MM.1S (cell line): ENCODE measurements around the gene GALNT7.

Experiments used
- DNase-seq: peaks from one replicate; pipeline ENCODE4 v3.0.0-alpha.2; 2015
- H2AFZ ChIP-seq: fragments of 300-600 bp; sonication (generic); 2 replicates; pipeline ENCODE4 v1.6.0; 2016; ENCODE audit warnings: antibody characterized with exemption, low read length
- H3F3A ChIP-seq: fragments of 300-600 bp; sonication (generic); 2 replicates; pipeline ENCODE4 v1.6.1; 2016; ENCODE audit warnings: mild to moderate bottlenecking, antibody characterized with exemption, low read length, moderate library complexity, mixed read lengths; ENCODE audit not compliant: insufficient read depth
- H3K27ac ChIP-seq: fragments of 300-600 bp; sonication (generic); 2 replicates; pipeline ENCODE4 v1.5.1; 2016; ENCODE audit warnings: mild to moderate bottlenecking, low read length
- H3K27me3 ChIP-seq: fragments of 300-600 bp; sonication (generic); replicated peaks from 2 replicates; pipeline ENCODE4 v1.6.0; 2016; ENCODE audit warnings: low read length; ENCODE audit not compliant: insufficient read depth
- H3K36me3 ChIP-seq: fragments of 300-600 bp; sonication (generic); replicated peaks from 2 replicates; pipeline ENCODE4 v1.6.1; 2016; ENCODE audit warnings: mild to moderate bottlenecking, low read length, mixed read lengths; ENCODE audit not compliant: insufficient read depth
- H3K4me1 ChIP-seq: fragments of 300-600 bp; sonication (generic); 2 replicates; pipeline ENCODE4 v1.6.1; 2016; ENCODE audit warnings: low read length, mixed read lengths
- H3K4me2 ChIP-seq: fragments of 300-600 bp; sonication (generic); 2 replicates; pipeline ENCODE4 v1.6.0; 2016; ENCODE audit warnings: low read depth, low read length
- H3K4me3 ChIP-seq: fragments of 300-600 bp; sonication (generic); 2 replicates; pipeline ENCODE4 v1.5.1; 2016; ENCODE audit warnings: low read length, mixed read lengths
- H3K79me2 ChIP-seq: fragments of 300-600 bp; sonication (generic); 2 replicates; pipeline ENCODE4 v1.6.1; 2016; ENCODE audit warnings: mixed run types, low read length, mixed read lengths
- H3K9ac ChIP-seq: fragments of 300-600 bp; sonication (generic); 2 replicates; pipeline ENCODE4 v1.6.1; 2016; ENCODE audit warnings: low read length, mixed read lengths
- H3K9me2 ChIP-seq: fragments of 300-600 bp; sonication (generic); replicated peaks from 2 replicates; pipeline ENCODE4 v1.6.1; 2016; ENCODE audit warnings: mild to moderate bottlenecking, low read length, mixed read lengths; ENCODE audit not compliant: insufficient read depth
- H3K9me3 ChIP-seq: fragments of 300-600 bp; sonication (generic); replicated peaks from 2 replicates; pipeline ENCODE4 v1.6.1; 2016; ENCODE audit warnings: mild to moderate bottlenecking, low read length, mixed read lengths; ENCODE audit not compliant: insufficient read depth
- H4K20me1 ChIP-seq: fragments of 300-600 bp; sonication (generic); 2 replicates; pipeline ENCODE4 v1.6.1; 2016; ENCODE audit warnings: mild to moderate bottlenecking, low read length, moderate library complexity, mixed read lengths; ENCODE audit not compliant: insufficient read depth
- EZH2 ChIP-seq: fragments of 300-600 bp; sonication (generic); optimal IDR thresholded peaks from 2 replicates; pipeline ENCODE3; 2017; ENCODE audit warnings: low read depth, mild to moderate bottlenecking, antibody characterized with exemption, low read length, mixed read lengths
- EZH2phosphoT487 ChIP-seq: fragments of 300-600 bp; sonication (generic); IDR thresholded peaks from 2 replicates; pipeline ENCODE4 v1.6.1; 2018; ENCODE audit warnings: antibody characterized with exemption, low read length
- TF ChIP-seq, protein P1 (sequence below): fragments of 300-600 bp; sonication (generic); IDR thresholded peaks from 2 replicates; pipeline ENCODE4 v1.5.1; 2016; ENCODE audit warnings: antibody characterized with exemption, low read length, mixed read lengths

Gene GALNT7

DNA sequence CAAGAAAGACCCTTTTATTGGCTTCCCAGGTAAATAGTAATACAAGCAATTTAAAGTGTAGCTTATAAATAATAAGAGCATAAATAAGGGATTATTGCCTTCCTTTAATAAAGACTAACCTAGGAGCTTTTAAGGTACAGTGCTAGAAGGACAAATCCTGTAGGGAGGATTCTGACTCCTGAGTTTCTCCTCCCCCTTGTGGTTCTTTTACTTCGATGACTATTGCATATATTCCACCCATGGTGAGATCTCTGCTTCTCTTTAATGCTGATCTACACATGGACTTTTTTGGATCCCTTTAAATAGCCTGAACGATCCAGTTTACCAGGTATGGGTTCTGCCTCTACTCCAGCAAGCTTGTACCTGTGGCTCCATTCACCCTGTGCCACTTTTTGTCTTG, 2.5 kb downstream of the GALNT7 start:
- Histone ChIP-seq H3K27ac (no peak overlapping the region), H3K36me3 (no peaks in the 10 kb centered on the region), H3K4me1 (peaks cover 22% of the 10 kb centered on the region), H2AFZ (no peak overlapping the region), H3K9me3 (no peaks in the 10 kb centered on the region), H3K4me2 (peak overlapping the region; percentile 94; the same call in 1 of the 2 replicates), H3K9me2 (no peaks in the 10 kb centered on the region), H3K79me2 (peaks cover 62% of the 10 kb centered on the region), H3F3A (0 out of 2 replicates have a peak, but pooled peaks cover 11% of the 10 kb centered on the region), H3K9ac (no peak overlapping the region), H4K20me1 (no peaks in the 10 kb centered on the region), H3K27me3 (no peaks in the 10 kb centered on the region), H3K4me3 (no peak overlapping the region)
- TF ChIP-seq EZH2phosphoT487 (no peak), EZH2 (no peak)
- TF ChIP-seq, protein P1, sequence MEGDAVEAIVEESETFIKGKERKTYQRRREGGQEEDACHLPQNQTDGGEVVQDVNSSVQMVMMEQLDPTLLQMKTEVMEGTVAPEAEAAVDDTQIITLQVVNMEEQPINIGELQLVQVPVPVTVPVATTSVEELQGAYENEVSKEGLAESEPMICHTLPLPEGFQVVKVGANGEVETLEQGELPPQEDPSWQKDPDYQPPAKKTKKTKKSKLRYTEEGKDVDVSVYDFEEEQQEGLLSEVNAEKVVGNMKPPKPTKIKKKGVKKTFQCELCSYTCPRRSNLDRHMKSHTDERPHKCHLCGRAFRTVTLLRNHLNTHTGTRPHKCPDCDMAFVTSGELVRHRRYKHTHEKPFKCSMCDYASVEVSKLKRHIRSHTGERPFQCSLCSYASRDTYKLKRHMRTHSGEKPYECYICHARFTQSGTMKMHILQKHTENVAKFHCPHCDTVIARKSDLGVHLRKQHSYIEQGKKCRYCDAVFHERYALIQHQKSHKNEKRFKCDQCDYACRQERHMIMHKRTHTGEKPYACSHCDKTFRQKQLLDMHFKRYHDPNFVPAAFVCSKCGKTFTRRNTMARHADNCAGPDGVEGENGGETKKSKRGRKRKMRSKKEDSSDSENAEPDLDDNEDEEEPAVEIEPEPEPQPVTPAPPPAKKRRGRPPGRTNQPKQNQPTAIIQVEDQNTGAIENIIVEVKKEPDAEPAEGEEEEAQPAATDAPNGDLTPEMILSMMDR = no peak; the same call in 1 of the 2 replicates
- no peak for DNase-seq

DNA sequence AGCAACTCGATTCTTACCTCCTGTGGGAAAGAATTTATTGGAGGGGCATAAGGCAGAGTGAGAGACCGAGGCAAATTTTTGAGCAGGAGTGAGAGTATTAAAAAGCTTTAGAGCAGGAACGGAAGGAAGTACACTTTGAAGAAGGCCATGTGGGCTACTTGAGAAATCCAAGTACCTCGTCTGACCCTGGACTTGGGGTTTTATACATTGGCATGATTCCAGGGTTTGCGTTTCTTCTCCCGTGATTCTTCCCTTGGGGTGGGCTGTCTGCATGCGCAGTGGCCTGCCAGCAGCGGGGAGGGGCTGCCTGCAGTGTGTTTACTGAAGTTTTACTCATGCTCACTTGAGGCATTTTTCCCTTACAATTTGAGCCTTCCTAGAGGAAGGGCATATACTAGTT, 3.4 kb downstream of the GALNT7 start:
- DNase-seq = no peak
- Histone ChIP-seq H3K36me3 (no peaks in the 10 kb centered on the region), H2AFZ (no peak overlapping the region), H3K27ac (no peak overlapping the region), H3K9me3 (no peaks in the 10 kb centered on the region), H3K9ac (no peak overlapping the region), H3K4me3 (no peak overlapping the region), H3K4me2 (no peak overlapping the region), H3K4me1 (peaks cover 22% of the 10 kb centered on the region), H4K20me1 (no peaks in the 10 kb centered on the region), H3K9me2 (no peaks in the 10 kb centered on the region), H3F3A (0 out of 2 replicates have a peak, but pooled peaks cover 11% of the 10 kb centered on the region), H3K79me2 (peaks cover 70% of the 10 kb centered on the region), H3K27me3 (no peaks in the 10 kb centered on the region)
- TF ChIP-seq, protein P1 = no peak
- no peak for TF ChIP-seq EZH2
- no peak for TF ChIP-seq EZH2phosphoT487

DNA sequence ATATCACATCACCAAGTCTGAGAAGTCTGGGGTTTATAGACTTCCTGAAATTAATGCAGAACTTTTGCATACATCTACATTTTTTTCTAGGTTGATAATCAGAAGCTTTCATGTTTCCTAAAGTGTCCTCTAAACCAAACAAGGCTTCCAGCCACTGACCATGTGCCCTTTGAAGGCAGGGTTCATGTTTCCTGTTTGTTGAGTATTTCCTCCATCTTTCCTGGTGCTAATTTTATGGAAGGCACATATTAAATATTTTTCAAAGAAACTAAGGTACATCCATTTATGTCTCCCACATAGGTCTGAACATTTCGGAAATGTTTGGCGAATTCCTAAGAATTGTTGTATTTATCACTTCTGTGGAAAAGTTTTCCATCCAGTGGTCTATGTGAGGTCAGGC, 5.6 kb downstream of the GALNT7 start:
- no peaks in the 10 kb centered on the region for H4K20me1 ChIP-seq
- H3K36me3 ChIP-seq = no peaks in the 10 kb centered on the region
- no peak overlapping the region for H3K9ac ChIP-seq
- H2AFZ ChIP-seq = no peak overlapping the region
- H3K27me3 ChIP-seq = no peaks in the 10 kb centered on the region
- no peak overlapping the region for H3K4me2 ChIP-seq
- TF ChIP-seq, protein P1 = no peak
- no peak for TF ChIP-seq EZH2phosphoT487
- no peak for TF ChIP-seq EZH2
- H3K4me1 ChIP-seq = peaks cover 22% of the 10 kb centered on the region
- H3K9me3 ChIP-seq = no peaks in the 10 kb centered on the region
- DNase-seq = no peak
- H3K27ac ChIP-seq = no peak overlapping the region
- H3K4me3 ChIP-seq = no peak overlapping the region
- H3F3A ChIP-seq = 0 out of 2 replicates have a peak, but pooled peaks cover 11% of the 10 kb centered on the region
- H3K9me2 ChIP-seq = no peaks in the 10 kb centered on the region
- peaks cover 83% of the 10 kb centered on the region for H3K79me2 ChIP-seq
